ENCODE results near the gene SPG7. TPM values are rescaled to one million over a fixed set of nuclear protein-coding genes. Genes with fewer than 3 reads are reported as not detected.
A peak's percentile ranks its signal among the peaks of the same experiment; 100 is the strongest.

Gene SPG7
- total and polyA plus RNA-seq, 5 experiments from 2014 or later: 44.8 to 169 (median 58.2) TPM

GRCh38 chr16:89502081-89502843 is 5.9 kb upstream of the SPG7 start:
- Mint-ChIP-seq H3K4me1 (peaks cover 11 to 33% (median 23%) of the 10 kb centered on the region in 4 donors), H3K27ac (peak overlapping the region in 6 of 10 donors; percentile 10 to 85 (median 39)), H3K36me3 (peaks cover 0 to 4% (median 0%) of the 10 kb centered on the region in 3 donors), H3K4me3 (no peak overlapping the region), H3K9me3 (no peaks in the 10 kb centered on the region), H3K27me3 (peaks cover 0 to 1% (median 0%) of the 10 kb centered on the region in 5 donors)
- POLR2A ChIA-PET: interaction anchor here (0.6 to 1.0 kb wide), 2 partner anchors 7 to 33 kb away, joined by 3 to 8 read pairs; no protein-coding TSS in a partner anchor
- no peak for DNase-seq
- ATAC-seq: no peak

- Mint-ChIP-seq H3K4me3 (no peak overlapping the region), H3K36me3 (no peaks in the 10 kb centered on the region), H3K27ac (peak overlapping the region in 7 of 10 donors; percentile 13 to 93 (median 61)), H3K9me3 (no peaks in the 10 kb centered on the region), H3K4me1 (peaks cover 13 to 38% (median 25%) of the 10 kb centered on the region in 4 donors), H3K27me3 (peaks cover 0 to 1% (median 0%) of the 10 kb centered on the region in 5 donors)
- no peak for ATAC-seq
- DNase-seq: no peak
- POLR2A ChIA-PET: interaction anchor here (0.7 to 5.9 kb wide), 4 partner anchors 9 to 473 kb away, joined by 5 to 74 read pairs (median 33); partner anchors contain the start of gene ANKRD11
Measured at GRCh38 chr16:89504091-89504490, 4.1 kb upstream of the SPG7 start.

- H3K4me3 Mint-ChIP-seq: peak overlapping the region; percentile 57 to 89 (median 84)
- DNase-seq (peak; percentile 63 to 96 (median 90)), ATAC-seq (peak; percentile 49 to 68)
- H3K36me3 Mint-ChIP-seq: peaks cover 0 to 2% (median 0%) of the 10 kb centered on the region in 3 donors
- POLR2A ChIA-PET: interaction anchor here (0.7 to 5.9 kb wide), 9 partner anchors 8 to 233 kb away, joined by 3 to 74 read pairs (median 6); partner anchors contain the start of gene ANKRD11
- H3K27me3 Mint-ChIP-seq: peaks cover 0 to 1% (median 0%) of the 10 kb centered on the region in 5 donors
- H3K9me3 Mint-ChIP-seq: no peaks in the 10 kb centered on the region
- H3K27ac Mint-ChIP-seq: peak overlapping the region; percentile 90 to 97 (median 93)
- peaks cover 12 to 50% (median 29%) of the 10 kb centered on the region in 4 donors for H3K4me1 Mint-ChIP-seq
Measured at GRCh38 chr16:89505204-89506112, 2.7 kb upstream of the SPG7 start.

GRCh38 chr16:89506113-89506504 is 2.1 kb upstream of the SPG7 start:
- H3K27me3 Mint-ChIP-seq: peaks cover 0 to 1% (median 0%) of the 10 kb centered on the region in 5 donors
- H3K4me1 Mint-ChIP-seq: peaks cover 11 to 51% (median 29%) of the 10 kb centered on the region in 4 donors
- H3K4me3 Mint-ChIP-seq: peak overlapping the region; percentile 57 to 89 (median 84)
- H3K36me3 Mint-ChIP-seq: peaks cover 0 to 9% (median 0%) of the 10 kb centered on the region in 3 donors
- ATAC-seq: no peak
- no peak for DNase-seq
- POLR2A ChIA-PET: interaction anchor here (0.6 to 5.9 kb wide), 6 partner anchors 8 to 218 kb away, joined by 3 to 74 read pairs (median 5); partner anchors contain the start of gene ANKRD11
- H3K9me3 Mint-ChIP-seq: no peaks in the 10 kb centered on the region
- H3K27ac Mint-ChIP-seq: peak overlapping the region in 9 of 10 donors; percentile 90 to 97 (median 93)

GRCh38 chr16:89506791-89507191 is 1.4 kb upstream of the SPG7 start:
- peaks cover 0 to 1% (median 0%) of the 10 kb centered on the region in 5 donors for H3K27me3 Mint-ChIP-seq
- H3K27ac Mint-ChIP-seq: peak overlapping the region; percentile 63 to 97 (median 94)
- peaks cover 0 to 14% (median 0%) of the 10 kb centered on the region in 3 donors for H3K36me3 Mint-ChIP-seq
- ATAC-seq (no peak), DNase-seq (peak in 3 of 10 donors; percentile 17 to 49 (median 18))
- peaks cover 11 to 55% (median 31%) of the 10 kb centered on the region in 4 donors for H3K4me1 Mint-ChIP-seq
- no peaks in the 10 kb centered on the region for H3K9me3 Mint-ChIP-seq
- peak overlapping the region; percentile 66 to 89 (median 80) for H3K4me3 Mint-ChIP-seq
- POLR2A ChIA-PET: interaction anchor here (0.6 to 5.9 kb wide), 14 partner anchors 16 to 266 kb away, joined by 3 to 74 read pairs (median 4); partner anchors contain the start of gene ANKRD11

GRCh38 chr16:89507214-89507833 is 879 bp upstream of the SPG7 start:
- POLR2A ChIA-PET: interaction anchor here (0.7 to 5.9 kb wide), 19 partner anchors 9 to 267 kb away, joined by 3 to 74 read pairs (median 4); partner anchors contain the start of gene ANKRD11
- peaks cover 0 to 1% (median 0%) of the 10 kb centered on the region in 5 donors for H3K27me3 Mint-ChIP-seq
- DNase-seq (peak in 2 of 10 donors; percentile 40 to 43), ATAC-seq (no peak)
- peak overlapping the region; percentile 66 to 89 (median 80) for H3K4me3 Mint-ChIP-seq
- peaks cover 0 to 19% (median 0%) of the 10 kb centered on the region in 3 donors for H3K36me3 Mint-ChIP-seq
- H3K27ac Mint-ChIP-seq: peak overlapping the region; percentile 63 to 97 (median 94)
- H3K9me3 Mint-ChIP-seq: no peaks in the 10 kb centered on the region
- peaks cover 11 to 55% (median 31%) of the 10 kb centered on the region in 4 donors for H3K4me1 Mint-ChIP-seq

- H3K9me3 Mint-ChIP-seq: no peaks in the 10 kb centered on the region
- peak overlapping the region in 3 of 10 donors; percentile 58 to 96 (median 80) for H3K4me3 Mint-ChIP-seq
- peaks cover 0 to 47% (median 6%) of the 10 kb centered on the region in 3 donors for H3K36me3 Mint-ChIP-seq
- POLR2A ChIA-PET: interaction anchor here (0.6 to 1.5 kb wide), 8 partner anchors 28 to 1899 kb away, joined by 3 to 5 read pairs (median 3); no protein-coding TSS in a partner anchor
- peaks cover 4 to 38% (median 27%) of the 10 kb centered on the region in 4 donors for H3K4me1 Mint-ChIP-seq
- H3K27me3 Mint-ChIP-seq: no peaks in the 10 kb centered on the region
- peak overlapping the region in 1 of 10 donors; percentile 51 for H3K27ac Mint-ChIP-seq
- no peak for DNase-seq
- ATAC-seq: no peak
Measured at GRCh38 chr16:89510526-89510925, 2.3 kb downstream of the SPG7 start.

- peak overlapping the region in 4 of 10 donors; percentile 7 to 22 (median 12) for H3K4me3 Mint-ChIP-seq
- peak overlapping the region in 5 of 10 donors; percentile 10 to 81 (median 43) for H3K27ac Mint-ChIP-seq
- ATAC-seq: no peak
- no peak for DNase-seq
- peaks cover 2 to 29% (median 18%) of the 10 kb centered on the region in 4 donors for H3K4me1 Mint-ChIP-seq
- H3K36me3 Mint-ChIP-seq: peaks cover 0 to 53% (median 6%) of the 10 kb centered on the region in 3 donors
- H3K27me3 Mint-ChIP-seq: no peaks in the 10 kb centered on the region
- POLR2A ChIA-PET: interaction anchor here (1.3 kb wide), 1 partner anchor 22 kb away, joined by 3 read pairs; no protein-coding TSS in a partner anchor
- H3K9me3 Mint-ChIP-seq: no peaks in the 10 kb centered on the region
Measured at GRCh38 chr16:89511374-89511773, 3.2 kb downstream of the SPG7 start.

- peaks cover 0 to 22% (median 12%) of the 10 kb centered on the region in 4 donors for H3K4me1 Mint-ChIP-seq
- H3K36me3 Mint-ChIP-seq: peaks cover 0 to 64% (median 6%) of the 10 kb centered on the region in 3 donors
- DNase-seq (no peak), ATAC-seq (no peak)
- H3K9me3 Mint-ChIP-seq: no peaks in the 10 kb centered on the region
- H3K27ac Mint-ChIP-seq: no peak overlapping the region
- no peak overlapping the region for H3K4me3 Mint-ChIP-seq
- POLR2A ChIA-PET: interaction anchor here (1.3 kb wide), 1 partner anchor 21 kb away, joined by 3 read pairs; no protein-coding TSS in a partner anchor
- H3K27me3 Mint-ChIP-seq: no peaks in the 10 kb centered on the region
Measured at GRCh38 chr16:89512453-89512852, 4.2 kb downstream of the SPG7 start.

- no peak overlapping the region for H3K4me3 Mint-ChIP-seq
- H3K27me3 Mint-ChIP-seq: no peaks in the 10 kb centered on the region
- no peak overlapping the region for H3K27ac Mint-ChIP-seq
- no peaks in the 10 kb centered on the region for H3K9me3 Mint-ChIP-seq
- peaks cover 0 to 18% (median 8%) of the 10 kb centered on the region in 4 donors for H3K4me1 Mint-ChIP-seq
- POLR2A ChIA-PET: interaction anchor here (0.8 to 1.4 kb wide), 2 partner anchors 9 to 23 kb away, joined by 3 read pairs; partner anchors contain the start of gene SPG7
- no peak for ATAC-seq
- H3K36me3 Mint-ChIP-seq: peaks cover 0 to 90% (median 17%) of the 10 kb centered on the region in 3 donors
- no peak for DNase-seq
Measured at GRCh38 chr16:89517128-89517527, 8.9 kb downstream of the SPG7 start.

- H3K9me3 Mint-ChIP-seq: no peaks in the 10 kb centered on the region
- no peaks in the 10 kb centered on the region for H3K27me3 Mint-ChIP-seq
- no peak for ATAC-seq
Measured at GRCh38 chr16:89519881-89520280, 11.7 kb downstream of the SPG7 start.

More at GRCh38 chr16:89519881-89520280, 11.7 kb downstream of the SPG7 start:
- H3K27ac Mint-ChIP-seq: peak overlapping the region in 1 of 10 donors; percentile 40
- peaks cover 0 to 90% (median 19%) of the 10 kb centered on the region in 3 donors for H3K36me3 Mint-ChIP-seq
- no peak overlapping the region for H3K4me3 Mint-ChIP-seq
- DNase-seq: no peak
- peaks cover 1 to 13% (median 9%) of the 10 kb centered on the region in 4 donors for H3K4me1 Mint-ChIP-seq
- POLR2A ChIA-PET: no interaction called here
